Bronchial epithelial cell (primary cell): Measurements from ENCODE around the gene RNF167. TPM values are rescaled to one million over a fixed set of nuclear protein-coding genes. Genes with fewer than 3 reads are reported as not detected.
"Not testable (repeated sequence)": the region's sequence is repeated elsewhere in the genome, so short reads cannot be mapped to it uniquely, and the experiment has no call there.

ENCODE experiments used
- DNase-seq: peaks from one replicate; pipeline ENCODE4 v3.0.0-alpha.2; 2010; ENCODE audit warnings: low read depth
- FAIRE-seq: peaks from 2 replicates; lab custom pipeline; 2011; peaks lifted over from hg19 to GRCh38; lab: Jason Lieb, UNC
- H3K27me3 ChIP-seq: 2 replicates; pipeline ENCODE4 v1.5.1; 2011; ENCODE audit warnings: low read length; ENCODE audit not compliant: control insufficient read depth, insufficient read depth
- H3K36me3 ChIP-seq: 2 replicates; pipeline ENCODE4 v1.5.1; 2011; ENCODE audit warnings: low read length; ENCODE audit not compliant: control insufficient read depth, insufficient read depth
- H3K4me3 ChIP-seq: 2 replicates; pipeline ENCODE4 v1.5.1; 2011; ENCODE audit warnings: mild to moderate bottlenecking, low read depth, low read length, control low read depth
- CTCF ChIP-seq: IDR thresholded peaks from 2 replicates; pipeline ENCODE4 v1.5.1; 2011; ENCODE audit warnings: mild to moderate bottlenecking, moderate library complexity, low read length, control low read depth, inconsistent platforms; ENCODE audit not compliant: insufficient read depth, severe bottlenecking
- total RNA-seq: library from RNA; depleted of rRNA; stranded (reverse); fragments of >200 nt; gene quantifications from 2 replicates; pipeline ENCODE4 v1.2.1, GENCODE V29; 2014

The RNF167 gene
- total RNA-seq, 1 donor from 2014 or later = 15.8 TPM

GRCh38 chr17:4913994-4914393, 26.1 kb upstream of the RNF167 start:
- FAIRE-seq (no peak), DNase-seq (no peak)
- TF ChIP-seq CTCF = no peak
- Histone ChIP-seq H3K4me3 (no peak overlapping the region), H3K36me3 (no peaks in the 10 kb centered on the region), H3K27me3 (no peaks in the 10 kb centered on the region)

- H3K27me3 ChIP-seq, H3K4me3 ChIP-seq, H3K36me3 ChIP-seq, DNase-seq, FAIRE-seq: not testable (repeated sequence)
Observed at GRCh38 chr17:4914551-4914950, 25.5 kb upstream of the RNF167 start.

GRCh38 chr17:4919511-4920047, 20.5 kb upstream of the RNF167 start:
- no peaks in the 10 kb centered on the region for H3K27me3 ChIP-seq
- H3K4me3 ChIP-seq = no peak overlapping the region
- DNase-seq = no peak
- H3K36me3 ChIP-seq = no peaks in the 10 kb centered on the region
- FAIRE-seq = no peak
- no peak for TF ChIP-seq CTCF

GRCh38 chr17:4920351-4921048, 19.6 kb upstream of the RNF167 start:
- Histone ChIP-seq H3K36me3 (no peaks in the 10 kb centered on the region), H3K27me3 (no peaks in the 10 kb centered on the region), H3K4me3 (no peak overlapping the region)
- FAIRE-seq (peak; percentile 66), DNase-seq (peak; percentile 71)
- TF ChIP-seq CTCF = no peak

GRCh38 chr17:4921320-4921719, 18.7 kb upstream of the RNF167 start:
- Histone ChIP-seq H3K36me3 (no peaks in the 10 kb centered on the region), H3K27me3 (no peaks in the 10 kb centered on the region), H3K4me3 (no peak overlapping the region)
- DNase-seq (no peak), FAIRE-seq (no peak)
- TF ChIP-seq CTCF = no peak

- not testable (repeated sequence) for FAIRE-seq, DNase-seq, H3K27me3 ChIP-seq
Observed at GRCh38 chr17:4926577-4927335, 13.3 kb upstream of the RNF167 start.

More at GRCh38 chr17:4926577-4927335, 13.3 kb upstream of the RNF167 start:
- not testable (repeated sequence) for H3K4me3 ChIP-seq, H3K36me3 ChIP-seq
